Stimulated activated CD4-positive, alpha-beta T cell treated with anti-CD3 and anti-CD28 coated beads, Interleukin-1b, Interleukin-23, amount 100 ng/mL, for 4 hours (primary cell): Measurements from ENCODE around the gene TMEM270.

Experiments used
- DNase-seq, 2 donors: peaks; one replicate each; pipeline ENCODE4 v3.0.0-alpha.2; 2020; ENCODE audit warnings: low read depth in 2 of 2

TMEM270 gene

DNA sequence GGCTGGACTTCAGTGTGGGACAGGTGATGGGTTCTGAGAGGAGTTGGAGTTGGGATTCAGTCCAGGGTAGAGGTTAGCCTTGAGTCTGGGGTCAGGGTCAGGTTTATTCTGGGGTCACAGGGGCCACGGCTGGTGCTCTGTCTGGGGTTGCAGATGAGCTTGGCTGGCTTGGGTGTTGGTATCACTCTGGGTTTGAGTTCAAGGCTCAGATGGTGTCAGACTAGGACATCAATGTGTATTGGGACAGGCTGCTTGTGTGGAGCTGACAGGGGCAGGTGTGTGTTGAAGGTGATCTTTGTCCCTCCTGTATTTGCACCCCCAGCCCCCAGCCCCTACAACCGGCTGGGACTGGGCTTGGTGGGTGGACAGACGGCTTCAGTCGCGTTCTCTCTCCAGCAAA is 26.8 kb downstream of the TMEM270 start:
- DNase-seq = no peak

- no peak for DNase-seq
Observed at GRCh38 chr7:73888959-73889358, 28.0 kb downstream of the TMEM270 start.

DNA sequence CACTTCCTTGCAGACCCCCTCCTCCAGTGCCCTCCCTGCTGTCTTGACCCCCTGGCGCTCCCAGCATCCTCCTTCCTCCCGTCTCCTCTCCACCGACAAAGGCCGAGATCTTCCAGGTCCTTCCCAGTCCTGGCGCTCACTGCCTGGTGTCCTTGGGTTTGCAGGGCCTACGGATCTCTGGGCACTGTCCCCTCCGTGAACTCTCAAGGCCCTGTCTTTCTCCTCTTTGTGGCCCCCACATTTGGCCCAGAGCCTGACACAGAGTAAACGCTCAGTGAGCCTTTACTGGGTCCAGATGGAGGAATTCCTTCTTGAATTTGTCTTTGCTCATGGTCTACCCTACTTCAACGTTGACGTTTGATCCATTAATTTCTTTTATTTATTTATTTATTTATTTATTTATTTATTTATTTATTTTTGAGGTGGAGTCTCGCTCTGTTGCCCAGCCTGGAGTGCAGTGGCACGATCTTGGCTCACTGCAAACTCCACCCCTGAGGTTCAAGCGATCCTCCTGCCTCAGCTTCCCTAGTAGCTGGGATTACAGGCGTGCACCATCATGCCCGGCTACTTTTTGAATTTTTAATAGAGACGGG is 29.7 kb downstream of the TMEM270 start:
- no peak for DNase-seq

DNA sequence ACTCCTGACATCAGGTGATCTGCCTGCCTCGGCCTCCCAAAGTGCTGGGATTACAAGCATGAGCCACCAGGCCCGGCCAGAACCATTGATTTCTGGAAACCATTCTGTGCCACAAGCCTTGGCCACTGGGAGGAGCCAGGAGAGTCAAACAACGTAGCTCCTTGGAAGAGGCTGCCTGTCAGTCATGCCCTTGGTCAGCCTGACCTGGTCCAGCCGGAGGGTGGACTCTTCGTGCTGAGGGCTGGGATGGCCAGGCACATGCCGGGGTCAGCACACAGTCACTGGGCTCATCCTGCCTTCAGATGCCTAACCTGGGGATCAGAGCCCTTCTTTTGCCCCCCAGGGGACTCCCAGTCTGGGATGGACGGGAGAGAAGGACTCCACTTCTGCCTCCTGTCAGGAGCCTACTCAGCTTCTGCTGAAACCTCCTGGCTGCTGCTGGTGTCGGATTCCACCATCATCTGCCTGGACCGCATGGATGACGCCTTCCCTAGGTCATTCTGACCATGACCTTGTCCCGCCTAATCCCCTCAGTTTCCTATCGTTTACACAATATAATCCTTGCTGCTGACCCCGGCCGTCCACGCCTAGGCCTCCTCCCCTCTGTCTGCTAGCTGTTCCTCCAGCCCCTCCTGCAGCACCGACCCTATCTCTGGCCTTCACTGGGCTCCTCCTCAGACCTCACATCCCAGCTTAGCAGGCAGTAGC is 30.4 kb downstream of the TMEM270 start:
- no peak for DNase-seq

GRCh38 chr7:73892003-73892999 is 31.3 kb downstream of the TMEM270 start:
- DNase-seq = no peak

- DNase-seq = no peak
Observed at GRCh38 chr7:73893342-73894101, 32.6 kb downstream of the TMEM270 start.

DNA sequence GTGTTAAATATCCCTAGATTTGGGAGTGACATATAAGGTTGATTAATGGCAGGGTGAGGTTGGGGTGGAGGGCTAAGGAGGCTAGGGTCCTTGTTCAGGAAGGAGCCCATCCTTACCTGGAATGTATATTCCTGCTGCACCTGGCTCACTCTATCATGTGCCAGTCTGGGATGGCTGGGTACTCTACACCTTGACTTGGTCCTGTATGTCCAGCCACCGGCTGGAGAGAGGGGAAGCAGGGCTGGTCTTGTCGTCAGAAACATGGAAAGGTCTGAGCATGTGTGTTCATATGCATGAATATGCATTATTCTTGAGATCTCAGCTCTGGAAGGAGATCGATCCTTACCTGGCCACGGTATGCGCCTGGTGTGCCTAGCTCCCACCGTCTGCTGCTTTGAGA is 33.2 kb downstream of the TMEM270 start:
- no peak for DNase-seq

GRCh38 chr7:73894733-73895551 is 34.0 kb downstream of the TMEM270 start:
- no peak for DNase-seq

- no peak for DNase-seq
Observed at GRCh38 chr7:73895626-73896025, 34.7 kb downstream of the TMEM270 start.

GRCh38 chr7:73896454-73896853 is 35.5 kb downstream of the TMEM270 start:
- DNase-seq = no peak

DNA sequence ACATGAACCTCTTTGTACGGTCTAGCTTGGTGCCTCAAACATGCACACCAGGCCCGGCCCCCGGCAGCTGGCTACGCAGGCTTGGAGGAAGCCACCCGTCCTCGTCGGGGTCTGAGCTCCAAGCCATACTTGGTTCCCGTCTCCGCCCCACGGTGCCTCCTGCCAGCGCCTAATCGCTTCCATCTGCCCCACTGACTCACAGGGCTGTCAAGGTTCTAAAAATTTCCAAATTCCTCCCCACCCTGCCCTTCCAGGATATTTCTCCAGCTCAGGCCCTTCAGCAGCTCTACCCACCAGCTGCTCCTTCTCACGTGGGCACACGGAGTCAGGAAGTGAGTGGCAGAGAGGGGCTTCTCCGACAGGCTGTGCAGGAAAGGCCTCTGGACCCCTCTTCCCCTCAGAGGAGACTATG is 38.8 kb downstream of the TMEM270 start:
- DNase-seq = no peak

GRCh38 chr7:73900286-73900685 is 39.3 kb downstream of the TMEM270 start:
- DNase-seq = no peak

DNA sequence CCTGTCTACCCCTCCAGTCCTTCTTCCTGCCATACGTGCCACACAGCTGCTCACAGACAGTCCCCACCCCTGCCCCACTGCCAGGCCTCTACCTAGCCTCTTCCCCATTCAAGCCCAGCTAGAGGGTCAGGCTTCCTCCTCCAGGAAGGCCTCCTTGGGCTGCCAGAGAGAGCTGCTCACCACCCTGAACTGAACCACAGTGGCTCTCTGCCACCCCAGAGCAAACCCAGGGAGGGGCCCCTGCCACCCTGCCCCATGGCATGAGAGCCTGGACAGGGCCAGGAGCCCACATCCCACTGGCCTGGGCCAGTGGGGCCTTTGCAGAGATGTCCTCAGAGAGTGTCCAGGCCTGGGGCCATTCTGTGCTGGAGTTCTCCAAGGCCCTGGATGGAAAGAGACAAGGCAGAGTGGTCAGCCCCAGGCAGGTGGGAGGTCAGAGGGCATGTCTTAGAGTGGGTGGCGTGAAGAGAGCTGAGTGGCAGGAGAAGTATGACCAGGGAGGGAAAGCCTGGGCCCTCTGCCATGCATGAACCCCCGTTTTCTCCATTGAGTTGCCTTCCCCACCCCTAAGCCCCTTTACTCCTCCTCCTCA is 40.4 kb downstream of the TMEM270 start:
- no peak for DNase-seq

- no peak for DNase-seq
Observed at GRCh38 chr7:73901823-73902597, 41.1 kb downstream of the TMEM270 start.

GRCh38 chr7:73903321-73904218 is 42.6 kb downstream of the TMEM270 start:
- no peak for DNase-seq

GRCh38 chr7:73904219-73905137 is 43.5 kb downstream of the TMEM270 start:
- DNase-seq = no peak

DNA sequence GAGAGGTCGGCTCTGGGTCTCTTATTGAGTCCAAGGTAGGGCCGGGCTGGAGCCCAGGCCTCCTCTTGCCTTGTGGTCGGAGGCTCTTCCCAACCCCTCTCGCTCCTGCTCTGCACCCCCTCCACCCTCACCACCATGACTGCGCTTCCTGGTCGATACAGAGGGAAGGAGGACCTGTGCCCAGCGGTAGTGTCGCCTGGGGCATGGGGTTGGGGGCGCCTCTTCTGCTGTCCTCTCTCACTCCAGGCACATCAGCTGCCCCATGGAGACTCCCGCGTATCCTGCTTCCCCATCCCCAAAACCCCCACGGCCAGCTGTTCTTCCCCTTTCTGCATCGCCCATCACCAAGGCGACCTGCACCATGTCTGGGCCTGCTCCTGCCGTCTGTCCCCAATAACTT is 44.4 kb downstream of the TMEM270 start:
- no peak for DNase-seq

DNA sequence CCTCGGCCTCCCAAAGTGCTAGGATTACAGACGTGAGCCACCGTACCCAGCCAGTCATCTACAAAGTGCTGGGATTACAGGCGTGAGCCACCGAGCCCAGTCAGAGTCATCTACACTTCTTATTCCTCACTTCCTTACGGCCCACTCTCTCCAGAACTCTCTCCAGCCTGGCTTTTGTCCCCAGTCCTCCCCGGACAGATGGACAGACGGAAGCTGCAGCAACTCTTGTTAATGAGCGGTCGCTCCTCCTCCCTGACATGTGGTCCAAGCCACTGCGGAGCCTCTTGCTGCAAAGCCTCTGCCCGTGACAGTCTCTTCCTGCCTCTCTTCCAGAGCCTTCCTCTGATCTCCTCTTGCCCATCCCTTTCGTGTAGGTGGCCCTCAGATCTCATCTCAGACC is 45.9 kb downstream of the TMEM270 start:
- DNase-seq = no peak
